Measurements from ENCODE around the gene PPP1R8.

DNA sequence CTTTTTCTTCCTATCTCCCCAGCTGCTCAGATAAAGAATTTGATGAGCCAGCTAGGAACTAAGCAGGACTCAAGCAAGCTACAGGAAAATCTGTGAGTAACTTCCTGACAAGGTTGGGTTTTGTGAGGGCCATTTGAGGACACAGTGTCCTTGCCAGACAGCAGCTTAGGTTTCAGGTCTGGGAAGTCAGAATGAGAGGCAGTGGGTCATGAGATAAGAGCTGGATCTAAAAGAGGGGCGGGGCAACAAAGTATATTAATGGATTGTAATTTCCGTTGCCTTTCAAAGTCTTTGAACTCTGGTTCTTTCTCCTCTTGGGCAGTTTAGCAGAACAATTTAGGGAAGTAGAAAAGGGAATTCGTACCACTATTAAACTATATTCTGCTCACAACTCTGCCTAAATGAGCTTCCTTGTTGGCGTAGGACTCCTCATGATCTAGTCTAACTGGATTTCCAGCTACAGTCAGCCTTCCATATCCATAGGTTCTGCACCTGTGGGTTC lies 41.0 kb upstream of the PPP1R8 start:
- TF ChIP-seq POLR2A (IDR thresholded peaks at IDR 0.05; ENCODE audit: low read depth, low read length), result no peak
- no peak for TF ChIP-seq POLR2AphosphoS5 (IDR thresholded peaks at IDR 0.05; ENCODE audit: low read depth, low read length)
- TF ChIP-seq TAF1 (IDR thresholded peaks at IDR 0.05; ENCODE audit: borderline replicate concordance, low read depth, low read length), result no peak

Measured in GM12892 (cell line).